Measurements from ENCODE around the gene CTDSPL.

The CTDSPL gene

GRCh38 chr3:37913522-37913921 is 51.8 kb downstream of the CTDSPL start:
- DNase-seq (ENCODE audit: low spot score) = no peak

GRCh38 chr3:37916685-37917084 is 55.0 kb downstream of the CTDSPL start:
- DNase-seq (ENCODE audit: low spot score) = no peak

GRCh38 chr3:37918627-37919026 is 56.9 kb downstream of the CTDSPL start:
- no peak for DNase-seq (ENCODE audit: low spot score)

- DNase-seq (ENCODE audit: low spot score) = no peak
These were observed 58.5 kb downstream of the CTDSPL start for GRCh38 chr3:37920156-37920699.

- DNase-seq (ENCODE audit: low spot score) = no peak
These were observed 59.3 kb downstream of the CTDSPL start for GRCh38 chr3:37921025-37921424.

GRCh38 chr3:37922721-37923568 is 61.3 kb downstream of the CTDSPL start:
- DNase-seq (ENCODE audit: low spot score) = no peak

- DNase-seq (ENCODE audit: low spot score) = no peak
These were observed 61.9 kb downstream of the CTDSPL start for GRCh38 chr3:37923569-37924040.

GRCh38 chr3:37924453-37924852 is 62.8 kb downstream of the CTDSPL start:
- DNase-seq (ENCODE audit: low spot score) = no peak

- DNase-seq (ENCODE audit: low spot score) = no peak
These were observed 63.5 kb downstream of the CTDSPL start for GRCh38 chr3:37925157-37925556.

- DNase-seq (ENCODE audit: low spot score) = no peak
These were observed 64.9 kb downstream of the CTDSPL start for GRCh38 chr3:37926611-37927010.

- DNase-seq (ENCODE audit: low spot score) = no peak
These were observed 68.8 kb downstream of the CTDSPL start for GRCh38 chr3:37930495-37930894.

GRCh38 chr3:37932505-37932904 is 70.8 kb downstream of the CTDSPL start:
- DNase-seq (ENCODE audit: low spot score) = no peak

GRCh38 chr3:37934631-37935289 is 73.1 kb downstream of the CTDSPL start:
- no peak for DNase-seq (ENCODE audit: low spot score)

GRCh38 chr3:37935290-37935668 is 73.6 kb downstream of the CTDSPL start:
- no peak for DNase-seq (ENCODE audit: low spot score)

GRCh38 chr3:37935756-37936666 is 74.3 kb downstream of the CTDSPL start:
- DNase-seq (ENCODE audit: low spot score) = no peak

GRCh38 chr3:37937156-37937555 is 75.5 kb downstream of the CTDSPL start:
- DNase-seq (ENCODE audit: low spot score) = no peak

GRCh38 chr3:37938011-37938410 is 76.3 kb downstream of the CTDSPL start:
- no peak for DNase-seq (ENCODE audit: low spot score)

- DNase-seq (ENCODE audit: low spot score) = no peak
These were observed 78.7 kb downstream of the CTDSPL start for GRCh38 chr3:37940242-37940908.

- DNase-seq (ENCODE audit: low spot score) = peak; percentile 72
These were observed 80.2 kb downstream of the CTDSPL start for GRCh38 chr3:37941608-37942508.

- DNase-seq (ENCODE audit: low spot score) = no peak
These were observed 81.0 kb downstream of the CTDSPL start for GRCh38 chr3:37942646-37943045.
